GM10847 (cell line): ENCODE measurements around the gene FIBCD1.

Experiments
- POLR2A ChIP-seq: IDR thresholded peaks from 2 replicates; pipeline ENCODE4 v1.6.1; 2011; ENCODE audit not compliant: insufficient read length; ENCODE audit errors: extremely low read depth

Gene FIBCD1

DNA sequence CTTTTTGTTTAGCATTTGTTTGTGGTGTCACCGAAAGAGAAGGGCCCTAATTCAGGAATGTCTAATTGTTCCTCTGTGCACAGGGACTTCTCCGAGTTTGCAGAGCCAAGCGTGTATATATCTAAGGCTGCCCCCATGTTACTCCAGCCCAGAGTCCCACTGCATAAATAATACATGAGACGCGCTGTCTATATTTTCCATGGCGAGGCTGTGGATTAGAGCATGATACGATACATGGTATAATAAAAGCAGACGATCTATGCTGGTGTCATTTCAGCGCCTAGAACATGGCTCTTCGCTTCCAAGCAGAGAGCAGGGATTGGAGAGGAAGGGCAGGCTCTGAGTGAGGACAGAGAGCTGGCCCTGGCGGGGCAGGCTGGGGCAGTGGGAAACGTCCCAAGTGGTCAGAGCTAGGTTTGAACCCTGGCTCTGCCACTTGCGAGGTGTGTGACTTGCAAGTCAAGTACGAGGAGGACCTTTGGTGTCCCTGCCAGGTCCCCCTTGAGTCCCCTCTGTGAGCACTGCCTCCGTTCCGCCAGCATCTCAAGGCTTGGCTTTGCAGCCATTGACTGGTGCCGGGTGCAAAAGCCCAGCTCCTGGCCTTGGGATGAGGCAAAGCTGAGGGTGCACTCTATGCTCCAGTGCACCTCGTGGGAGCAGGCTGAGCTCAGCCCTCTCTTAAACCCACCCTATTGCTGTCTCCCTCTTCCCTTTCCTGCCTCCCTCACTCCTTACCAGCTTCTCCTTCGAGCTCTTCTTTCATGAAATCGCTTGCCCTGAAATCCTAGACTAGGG lies 40.7 kb upstream of the FIBCD1 start:
- TF ChIP-seq POLR2A: no peak

DNA sequence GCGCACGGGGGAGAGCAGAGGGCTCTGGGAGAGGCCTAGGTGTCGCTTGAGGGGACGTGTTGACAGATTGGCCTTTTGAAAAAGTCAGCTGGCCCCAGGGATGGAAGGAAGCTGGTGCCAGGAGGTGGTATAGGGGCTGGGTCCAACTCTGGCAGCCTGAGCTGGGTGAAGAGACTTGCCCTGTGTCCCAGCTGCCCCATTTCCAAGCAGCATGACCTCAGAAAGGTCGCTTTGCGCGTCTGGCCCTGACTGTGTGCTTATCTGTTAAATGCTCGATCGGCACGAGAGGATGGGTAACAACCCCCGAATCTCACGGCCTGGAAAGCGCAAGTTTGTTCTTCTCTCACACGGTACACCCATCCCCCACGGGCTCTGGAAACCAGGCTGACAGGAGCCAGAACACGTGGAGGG lies 38.8 kb upstream of the FIBCD1 start:
- TF ChIP-seq POLR2A: no peak

DNA sequence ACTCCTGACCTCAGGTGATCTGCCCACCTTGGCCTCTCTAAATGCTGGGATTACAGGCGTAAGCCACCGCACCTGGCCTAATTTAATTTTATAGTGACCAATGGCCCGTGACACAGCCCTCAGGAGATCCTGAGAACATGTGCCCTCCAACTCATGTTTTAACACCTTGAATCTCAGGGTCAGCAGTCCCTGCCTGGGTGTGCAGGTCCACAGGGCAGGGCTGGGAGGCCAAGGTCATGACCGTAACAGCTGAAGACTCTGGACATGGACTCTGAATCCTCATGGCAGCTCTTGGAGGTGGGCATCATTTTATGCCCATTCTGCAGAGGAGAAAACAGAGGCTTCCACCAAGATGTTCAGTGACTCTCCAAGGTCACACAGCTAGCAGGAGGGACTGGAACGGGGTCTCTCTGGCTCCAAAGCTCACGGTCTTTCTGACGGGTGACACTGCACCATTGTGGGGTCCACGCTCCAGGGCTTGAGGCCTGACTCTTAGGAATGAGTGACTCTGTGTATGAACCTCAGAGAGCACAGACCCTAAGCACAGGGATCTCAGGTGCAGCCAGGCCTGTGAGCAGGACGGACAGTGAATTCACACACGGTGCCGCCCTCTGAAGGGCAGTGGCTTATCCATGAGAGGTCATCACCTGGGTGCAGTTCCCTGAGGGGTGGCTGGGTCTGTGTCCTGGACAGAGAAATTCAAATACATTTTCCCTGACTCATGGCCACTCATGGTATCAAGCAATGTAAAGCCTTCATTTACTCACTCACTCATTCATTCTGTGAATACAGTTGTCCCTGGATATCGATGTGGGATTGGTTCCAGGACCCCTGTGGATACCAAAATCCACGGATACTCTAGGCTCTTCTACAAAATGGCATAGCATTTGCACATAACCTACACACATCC lies 37.1 kb upstream of the FIBCD1 start:
- TF ChIP-seq POLR2A: no peak

DNA sequence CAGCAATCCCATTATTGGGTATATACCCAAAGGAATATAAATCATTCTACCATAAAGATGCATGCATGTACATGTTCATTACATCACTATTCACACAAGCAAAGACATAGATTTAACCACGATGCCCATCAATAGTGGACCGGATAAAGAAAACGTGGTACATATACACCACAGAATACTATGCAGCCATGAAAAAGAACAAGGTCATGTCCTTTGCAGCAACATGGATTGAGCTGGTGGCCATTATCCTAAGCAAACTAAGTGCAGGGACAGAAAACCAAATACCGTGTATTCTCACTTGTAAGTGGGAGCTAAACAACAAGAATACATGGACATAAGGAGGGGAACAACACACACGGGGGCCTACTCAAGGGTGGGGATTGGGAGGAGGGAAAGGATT lies 36.1 kb upstream of the FIBCD1 start:
- TF ChIP-seq POLR2A: no peak

DNA sequence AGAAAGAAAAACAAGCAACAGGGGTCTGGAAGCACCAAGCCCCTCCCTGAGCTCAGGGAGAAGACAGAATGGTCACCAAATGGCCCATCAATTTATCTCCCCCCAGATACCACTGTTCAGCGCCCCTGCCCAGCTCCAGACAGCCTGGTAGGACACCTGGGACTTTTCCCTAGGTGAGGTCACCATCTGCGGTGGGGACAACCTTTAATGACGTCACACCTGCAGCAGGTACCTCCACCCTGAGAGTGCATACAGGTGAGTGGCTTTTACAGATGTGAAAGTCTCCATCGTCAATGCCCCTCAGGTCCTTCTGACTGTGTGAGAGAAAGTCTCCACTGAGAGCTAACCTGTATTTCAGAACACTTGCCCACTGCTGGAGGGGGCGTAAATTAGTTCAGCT lies 35.6 kb upstream of the FIBCD1 start:
- TF ChIP-seq POLR2A: no peak

DNA sequence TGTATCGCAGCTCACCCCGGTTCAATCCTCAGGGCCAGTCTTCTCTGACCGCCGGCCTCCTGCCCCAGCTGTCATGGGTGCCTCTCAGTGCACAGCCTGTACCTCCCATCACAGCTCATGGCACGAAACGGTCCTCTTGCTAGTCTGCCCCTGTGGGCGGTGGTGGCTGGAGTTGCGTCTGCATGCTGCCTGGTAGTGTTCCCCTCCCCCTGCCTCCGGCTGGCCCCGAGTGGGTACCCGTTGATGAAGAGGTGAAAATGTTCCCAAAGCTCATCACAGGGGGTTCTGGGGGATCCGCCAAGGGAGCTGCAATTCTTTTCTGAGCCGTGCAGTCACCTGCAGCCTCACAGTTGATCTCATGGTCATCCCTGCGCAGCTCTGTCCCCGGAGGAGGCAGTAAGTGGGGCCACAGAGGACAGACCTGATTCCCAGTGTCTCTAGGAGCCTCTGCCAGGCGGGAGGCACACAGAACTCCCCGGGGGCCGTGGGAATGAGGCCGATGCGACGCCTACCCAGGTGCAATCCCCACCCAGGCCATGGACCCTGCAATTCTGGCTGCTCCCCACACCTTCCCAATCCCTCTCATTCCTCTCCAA lies 34.7 kb upstream of the FIBCD1 start:
- no peak for TF ChIP-seq POLR2A

DNA sequence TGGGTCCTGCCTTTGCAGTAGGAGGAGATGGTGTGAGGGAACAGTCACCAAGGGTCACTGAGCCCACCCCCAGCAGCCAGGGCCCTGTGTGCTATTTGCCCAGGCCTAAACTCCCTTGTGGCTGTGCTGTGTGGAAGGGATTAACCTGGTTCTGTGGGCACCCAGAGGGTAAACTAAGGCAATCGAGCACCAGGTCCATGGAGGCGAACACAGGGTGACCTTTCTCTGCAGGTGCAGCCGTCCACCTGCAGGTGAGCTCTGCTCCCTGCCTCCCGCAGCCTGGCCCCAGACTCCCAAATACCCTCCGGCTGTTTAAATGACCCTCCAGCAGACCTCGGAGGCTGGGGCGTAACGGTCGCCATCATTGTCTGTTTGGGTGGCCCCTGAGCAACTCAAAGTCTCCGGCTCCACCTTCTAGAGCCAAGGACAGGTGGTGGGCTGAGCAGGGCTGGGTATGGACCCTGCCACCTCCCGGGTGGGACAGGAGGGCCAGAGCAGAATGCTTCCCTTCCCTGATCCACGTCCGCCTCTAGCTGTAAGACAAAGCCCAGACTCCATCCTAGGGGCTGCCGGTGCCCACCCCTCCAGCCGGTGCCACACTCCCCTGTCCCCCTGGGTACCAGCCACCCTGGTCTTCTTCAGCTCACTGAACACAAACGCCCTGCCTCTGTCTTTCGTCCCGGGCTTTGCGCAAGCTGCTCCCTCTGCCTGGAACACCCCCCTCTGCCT lies 34.1 kb upstream of the FIBCD1 start:
- TF ChIP-seq POLR2A: no peak

DNA sequence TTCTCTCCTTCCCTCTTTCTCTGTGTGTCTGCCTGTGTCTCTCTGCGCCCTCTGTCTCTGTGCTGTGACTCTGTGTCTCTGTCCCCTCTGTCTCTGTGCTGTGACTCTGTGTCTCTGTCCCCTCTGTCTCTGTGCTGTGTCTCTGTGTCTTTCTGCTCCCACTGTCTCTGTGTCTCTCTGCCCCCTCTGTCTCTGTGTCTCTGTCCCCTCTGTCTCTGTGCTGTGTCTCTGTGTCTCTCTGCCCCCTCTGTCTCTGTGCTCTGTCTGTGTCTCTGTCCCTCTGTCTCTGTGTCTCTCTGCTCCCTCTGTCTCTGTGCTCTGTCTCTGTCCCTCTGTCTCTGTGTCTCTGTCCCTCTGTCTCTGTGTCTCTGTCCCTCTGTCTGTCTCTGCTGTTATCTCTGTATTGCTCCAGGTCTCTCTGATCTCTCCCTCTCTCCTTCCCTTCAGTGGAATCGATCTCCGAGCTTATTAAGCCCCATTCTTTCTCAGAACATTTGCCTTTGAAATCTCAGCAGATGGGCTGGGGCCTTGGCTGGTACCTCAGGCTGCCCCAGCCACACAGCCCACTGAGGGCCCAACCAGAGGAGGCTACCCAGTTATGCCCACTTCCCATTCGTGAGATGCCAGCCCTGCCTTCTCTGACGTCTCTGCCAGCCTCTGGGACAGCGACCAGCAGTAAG lies 33.4 kb upstream of the FIBCD1 start:
- TF ChIP-seq POLR2A: no peak

DNA sequence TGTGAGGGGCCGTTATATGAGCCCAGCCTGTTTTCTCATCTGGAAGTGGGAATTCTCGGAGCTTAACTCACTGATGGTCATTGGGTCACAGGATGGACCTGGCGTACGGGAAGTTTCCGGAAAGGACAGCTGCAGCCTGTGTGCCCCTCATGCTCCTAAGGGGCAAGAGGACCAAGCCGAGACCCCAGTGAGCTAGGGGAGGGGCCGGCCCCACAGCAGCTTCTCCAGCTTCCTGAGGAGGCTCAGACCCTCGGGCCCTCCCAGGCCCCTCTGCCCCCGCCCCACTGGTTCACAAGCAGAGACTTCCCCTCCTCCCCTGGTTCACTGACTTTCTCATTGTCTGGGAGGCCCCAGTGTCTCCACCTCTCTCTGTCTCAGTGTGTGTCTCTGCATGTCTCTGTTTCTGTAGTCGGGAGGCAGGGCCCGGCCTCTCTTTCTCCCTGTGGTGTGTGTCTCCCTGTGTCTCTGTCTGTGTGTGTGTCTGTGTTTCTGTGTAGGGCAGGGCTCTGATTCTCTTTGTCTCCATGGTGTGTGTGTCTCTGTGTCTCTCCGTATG lies 32.3 kb upstream of the FIBCD1 start:
- TF ChIP-seq POLR2A: no peak

DNA sequence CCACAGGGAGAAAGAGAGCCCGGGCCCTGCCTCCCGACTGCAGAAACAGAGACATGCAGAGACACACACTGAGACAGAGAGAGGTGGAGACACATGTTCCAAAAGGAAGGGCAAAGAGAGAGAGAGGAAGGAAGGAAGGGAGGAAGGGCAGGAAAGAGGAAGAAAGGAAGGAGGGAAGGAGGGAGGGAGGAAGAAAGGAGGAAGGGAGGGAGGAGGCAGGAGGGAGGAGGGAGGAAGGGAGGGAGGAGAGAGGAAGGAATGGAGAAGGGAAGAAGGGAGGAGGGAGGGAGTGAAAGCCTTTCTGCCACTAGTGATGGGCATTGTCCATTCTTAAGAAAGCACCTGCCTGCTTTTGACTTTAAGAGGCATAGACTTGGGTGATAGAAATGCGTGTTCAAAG lies 31.8 kb upstream of the FIBCD1 start:
- TF ChIP-seq POLR2A: no peak

DNA sequence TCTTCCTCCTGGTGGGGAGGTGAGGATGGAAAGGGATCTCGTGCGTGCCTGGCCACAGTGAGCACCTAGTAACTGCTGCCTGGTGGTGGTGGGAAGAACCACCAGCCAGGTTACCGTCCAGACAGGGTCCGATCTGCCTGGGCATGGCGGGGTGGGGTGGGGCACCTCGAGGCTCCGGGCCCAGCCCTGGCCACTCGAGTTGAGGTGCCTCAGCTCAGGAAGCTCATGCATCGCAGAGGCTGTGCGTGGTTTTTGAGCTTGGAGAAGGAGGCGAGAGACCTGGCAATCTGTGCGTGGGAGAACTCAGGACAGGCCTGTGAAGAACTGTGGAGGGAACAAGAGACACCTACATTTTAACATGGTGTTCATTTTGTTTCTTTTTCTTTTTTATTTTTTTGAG lies 31.0 kb upstream of the FIBCD1 start:
- TF ChIP-seq POLR2A: no peak

DNA sequence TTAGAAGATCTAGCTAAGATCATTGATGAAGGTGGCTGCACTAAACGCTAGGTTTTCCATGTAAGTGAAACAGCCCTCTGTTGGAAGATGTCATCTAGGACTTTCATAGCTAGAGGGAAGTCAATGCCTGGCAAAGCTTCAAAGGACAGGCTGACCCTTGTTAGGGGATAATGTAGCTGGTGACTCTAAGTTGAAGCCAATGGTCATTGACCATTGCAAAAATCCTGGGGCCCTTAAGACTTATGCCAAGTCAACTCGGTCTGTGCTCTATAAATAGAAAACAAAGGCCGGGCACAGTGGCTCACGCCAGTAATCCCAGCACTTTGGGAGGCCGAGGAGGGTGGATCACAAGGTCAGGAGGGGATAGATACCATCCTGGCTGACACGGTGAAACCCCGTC lies 26.6 kb upstream of the FIBCD1 start:
- no peak for TF ChIP-seq POLR2A

DNA sequence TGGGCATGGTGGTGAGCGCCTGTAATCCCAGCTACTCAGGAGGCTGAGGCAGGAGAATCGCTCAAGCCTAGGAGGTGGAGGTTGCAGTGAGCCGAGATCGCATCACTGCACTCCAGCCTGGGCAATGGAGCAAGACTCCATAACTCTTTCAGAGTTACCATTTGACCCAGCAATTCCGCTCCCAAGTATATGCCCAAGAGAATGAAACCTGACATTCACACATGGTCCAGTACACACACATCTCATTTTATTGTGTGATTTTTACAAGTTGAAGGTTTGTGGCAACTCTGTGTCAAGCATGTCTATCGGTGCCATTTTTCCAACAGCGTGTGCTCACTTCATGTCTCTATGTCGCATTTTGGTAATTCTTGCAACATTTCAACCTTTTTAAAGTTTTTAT lies 24.9 kb upstream of the FIBCD1 start:
- TF ChIP-seq POLR2A: no peak

DNA sequence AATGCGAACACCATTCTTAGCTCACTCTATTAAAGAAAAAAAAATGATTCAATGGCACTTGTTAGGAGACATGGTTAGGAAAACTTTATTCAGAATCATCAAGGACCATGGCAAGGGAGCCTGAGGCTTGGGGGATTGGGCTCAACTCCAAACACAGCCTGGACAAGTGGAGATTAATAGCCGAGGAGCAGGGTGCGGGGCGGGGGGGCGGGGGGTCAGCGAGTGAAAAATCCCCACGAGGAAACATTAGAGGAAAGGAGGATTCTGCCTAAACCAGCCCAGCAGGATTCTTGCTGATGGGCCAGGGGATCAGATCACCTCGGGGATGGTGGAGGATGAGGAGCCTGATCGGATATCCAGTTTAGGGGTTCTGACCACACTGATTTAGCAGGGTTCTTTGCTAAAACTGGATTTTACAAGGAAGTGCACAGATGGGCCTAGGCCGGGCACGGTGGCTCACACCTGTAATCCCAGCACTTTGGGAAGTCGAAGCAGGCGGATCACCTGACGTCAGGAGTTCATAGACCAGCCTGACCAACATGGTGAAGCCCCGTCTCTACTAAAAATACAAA lies 24.4 kb upstream of the FIBCD1 start:
- TF ChIP-seq POLR2A: no peak
